ENCODE measurements around the gene MYH4. TPM values are rescaled to one million over a fixed set of nuclear protein-coding genes. Genes with fewer than 3 reads are reported as not detected.

The MYH4 gene
- total RNA-seq, 1 donor from 2014 or later: not detected

DNA sequence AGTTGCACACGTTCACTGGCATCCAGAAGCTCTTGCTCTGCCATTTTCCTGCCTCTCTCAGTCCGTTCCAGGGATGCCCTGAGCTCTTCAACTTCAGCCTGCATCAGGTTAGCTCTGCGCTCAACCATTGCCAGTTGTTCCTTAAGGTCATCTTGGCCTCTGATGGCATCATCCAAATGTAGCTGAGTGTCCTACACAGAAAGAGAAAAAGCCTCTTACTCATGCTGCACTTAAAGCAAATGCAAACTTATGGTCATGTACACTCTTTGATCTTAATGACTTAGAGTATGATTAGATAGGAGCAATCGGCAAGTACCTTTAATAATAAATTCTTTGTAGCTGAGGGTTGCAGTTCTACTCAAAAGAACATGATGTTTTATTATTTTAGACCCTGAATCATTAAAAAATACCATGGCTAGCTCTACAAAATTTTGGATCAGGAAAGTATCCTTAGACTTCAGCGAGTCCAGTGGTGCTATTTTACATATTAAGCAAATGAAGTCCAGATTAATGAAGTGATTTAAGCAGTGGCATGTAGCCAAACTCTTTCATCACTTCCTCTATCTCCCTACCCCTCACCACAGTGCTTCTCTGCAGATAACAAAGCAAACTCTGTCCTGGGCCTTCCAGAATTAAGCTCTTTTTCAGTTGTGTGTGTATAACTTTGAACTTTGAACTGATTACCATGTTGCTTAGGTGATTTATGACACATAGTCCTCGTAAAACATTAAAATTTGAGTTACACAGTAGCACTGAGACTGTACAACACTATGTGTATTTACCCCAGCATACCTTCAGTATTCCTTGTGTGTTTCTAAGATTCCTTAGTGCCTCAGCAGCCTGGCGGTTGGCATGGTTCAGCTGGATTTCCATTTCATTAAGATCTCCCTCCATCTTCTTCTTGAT is 22.1 kb downstream of the MYH4 start:
- Histone ChIP-seq H3K4me1 (no peaks in the 10 kb centered on the region), H3K27me3 (ENCODE audit: low read depth) (no peaks in the 10 kb centered on the region), H3K36me3 (no peaks in the 10 kb centered on the region), H3K9me3 (replicated peaks) (no peaks in the 10 kb centered on the region), H3K4me3 (no peak overlapping the region), H3K27ac (replicated peaks) (no peak overlapping the region)
- no peak for DNase-seq
- intact Hi-C loops (cut with micrococcal nuclease): no loop called here
- TF ChIP-seq, protein P1, sequence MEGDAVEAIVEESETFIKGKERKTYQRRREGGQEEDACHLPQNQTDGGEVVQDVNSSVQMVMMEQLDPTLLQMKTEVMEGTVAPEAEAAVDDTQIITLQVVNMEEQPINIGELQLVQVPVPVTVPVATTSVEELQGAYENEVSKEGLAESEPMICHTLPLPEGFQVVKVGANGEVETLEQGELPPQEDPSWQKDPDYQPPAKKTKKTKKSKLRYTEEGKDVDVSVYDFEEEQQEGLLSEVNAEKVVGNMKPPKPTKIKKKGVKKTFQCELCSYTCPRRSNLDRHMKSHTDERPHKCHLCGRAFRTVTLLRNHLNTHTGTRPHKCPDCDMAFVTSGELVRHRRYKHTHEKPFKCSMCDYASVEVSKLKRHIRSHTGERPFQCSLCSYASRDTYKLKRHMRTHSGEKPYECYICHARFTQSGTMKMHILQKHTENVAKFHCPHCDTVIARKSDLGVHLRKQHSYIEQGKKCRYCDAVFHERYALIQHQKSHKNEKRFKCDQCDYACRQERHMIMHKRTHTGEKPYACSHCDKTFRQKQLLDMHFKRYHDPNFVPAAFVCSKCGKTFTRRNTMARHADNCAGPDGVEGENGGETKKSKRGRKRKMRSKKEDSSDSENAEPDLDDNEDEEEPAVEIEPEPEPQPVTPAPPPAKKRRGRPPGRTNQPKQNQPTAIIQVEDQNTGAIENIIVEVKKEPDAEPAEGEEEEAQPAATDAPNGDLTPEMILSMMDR (IDR thresholded peaks at IDR 0.05; ENCODE audit: borderline replicate concordance): no peak

DNA sequence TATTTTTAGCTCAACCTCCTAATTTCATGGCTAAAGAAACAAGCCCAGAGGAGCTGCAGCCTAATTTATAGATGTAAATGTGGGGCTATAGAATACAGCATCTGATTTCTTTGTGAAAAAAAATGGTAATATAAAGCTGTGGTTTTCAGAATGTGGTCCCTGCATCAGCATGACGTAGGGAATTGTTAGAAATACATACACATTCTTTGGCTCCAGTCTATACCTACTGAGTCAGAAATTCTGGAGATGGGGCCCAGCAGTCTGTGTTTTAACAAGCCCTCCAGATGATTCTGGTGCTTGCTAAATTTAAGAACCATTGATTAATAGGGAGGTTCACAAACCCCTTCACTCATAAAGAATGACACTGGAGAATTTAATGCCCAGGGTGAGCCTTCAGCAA is 29.5 kb downstream of the MYH4 start:
- TF ChIP-seq, protein P1 (IDR thresholded peaks at IDR 0.05; ENCODE audit: borderline replicate concordance): no peak
- no peaks in the 10 kb centered on the region for H3K27me3 ChIP-seq (ENCODE audit: low read depth)
- intact Hi-C loops (cut with micrococcal nuclease): no loop called here
- H3K4me1 ChIP-seq: no peaks in the 10 kb centered on the region
- no peak for DNase-seq
- H3K4me3 ChIP-seq: no peak overlapping the region
- no peak overlapping the region for H3K27ac ChIP-seq (replicated peaks)
- H3K36me3 ChIP-seq: no peaks in the 10 kb centered on the region
- H3K9me3 ChIP-seq (replicated peaks): no peaks in the 10 kb centered on the region

DNA sequence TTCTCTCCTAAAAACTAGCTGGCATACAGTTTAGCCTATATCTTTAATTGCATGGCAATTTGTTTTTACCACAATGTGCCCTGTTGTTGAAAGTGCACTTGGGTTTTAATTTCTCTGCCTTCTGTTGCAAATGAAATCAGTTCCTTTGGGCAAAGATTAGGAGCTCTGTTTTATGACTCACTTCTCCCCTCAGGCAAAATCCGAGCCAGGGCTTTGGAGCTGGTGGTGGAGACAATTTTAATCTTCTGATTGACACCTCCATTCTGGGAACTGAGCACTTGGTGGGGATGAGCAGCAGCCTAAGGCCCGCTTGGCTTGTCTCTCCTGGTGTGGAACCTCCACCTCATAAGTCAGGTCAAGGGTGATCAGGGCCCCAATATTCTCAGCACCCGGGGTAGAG is 34.3 kb downstream of the MYH4 start:
- no peaks in the 10 kb centered on the region for H3K27me3 ChIP-seq (ENCODE audit: low read depth)
- intact Hi-C loops (cut with micrococcal nuclease): no loop called here
- TF ChIP-seq, protein P1 (IDR thresholded peaks at IDR 0.05; ENCODE audit: borderline replicate concordance): no peak
- H3K27ac ChIP-seq (replicated peaks): no peak overlapping the region
- peaks cover 8% of the 10 kb centered on the region for H3K9me3 ChIP-seq (replicated peaks)
- no peak for DNase-seq
- no peaks in the 10 kb centered on the region for H3K4me1 ChIP-seq
- H3K4me3 ChIP-seq: no peak overlapping the region
- no peaks in the 10 kb centered on the region for H3K36me3 ChIP-seq

DNA sequence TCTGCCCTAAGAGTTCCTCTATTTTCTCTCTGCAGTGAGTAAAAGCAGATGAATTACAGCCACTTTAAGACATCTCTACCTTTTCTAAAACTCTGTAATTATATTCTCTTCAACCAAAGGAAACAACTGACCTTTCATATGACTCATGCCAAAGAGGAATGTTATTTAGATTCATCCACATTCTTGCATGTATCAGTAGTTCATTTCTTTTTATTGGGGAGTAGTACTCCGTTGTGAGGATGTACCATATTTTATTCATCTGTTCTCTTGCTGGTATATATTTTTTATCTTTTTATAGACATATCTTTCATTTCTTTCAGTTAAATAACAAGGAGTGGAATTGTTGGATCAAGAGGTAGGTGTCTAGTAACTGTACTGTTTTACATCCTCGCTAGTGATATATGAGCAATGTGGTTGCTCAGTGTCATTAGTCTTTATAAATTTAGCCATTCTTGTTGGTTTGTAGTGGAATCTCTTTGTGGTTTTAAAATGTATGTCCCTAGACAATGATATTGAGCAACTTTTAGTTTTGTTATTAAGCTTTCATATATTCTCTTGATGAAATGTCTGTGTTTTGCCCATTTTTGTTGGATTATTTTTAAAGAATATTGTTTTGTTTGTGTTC is 39.8 kb downstream of the MYH4 start:
- TF ChIP-seq, protein P1 (IDR thresholded peaks at IDR 0.05; ENCODE audit: borderline replicate concordance): no peak
- H3K27ac ChIP-seq (replicated peaks): no peak overlapping the region
- H3K4me3 ChIP-seq: no peak overlapping the region
- intact Hi-C loops (cut with micrococcal nuclease): no loop called here
- no peaks in the 10 kb centered on the region for H3K36me3 ChIP-seq
- no peak for DNase-seq
- H3K4me1 ChIP-seq: no peaks in the 10 kb centered on the region
- H3K9me3 ChIP-seq (replicated peaks): peaks cover 8% of the 10 kb centered on the region
- no peaks in the 10 kb centered on the region for H3K27me3 ChIP-seq (ENCODE audit: low read depth)

DNA sequence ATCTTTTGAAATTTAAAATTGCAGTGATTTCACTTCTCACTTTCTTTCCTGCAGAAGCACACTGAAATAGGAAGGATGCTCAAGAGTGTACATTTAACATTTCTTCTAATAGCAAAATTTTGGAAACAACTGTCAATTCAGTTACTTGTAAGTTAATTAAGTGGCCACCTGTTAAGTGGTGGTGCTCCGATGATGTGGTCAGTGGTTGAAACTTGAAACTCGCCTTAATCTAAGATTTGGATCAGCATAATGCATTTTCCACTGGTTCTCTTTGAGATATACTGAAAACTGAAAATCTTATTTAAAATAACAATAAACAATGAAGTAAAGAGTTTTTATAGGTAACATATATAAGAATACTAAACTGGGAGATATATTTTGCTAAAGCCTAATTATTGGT is 40.6 kb downstream of the MYH4 start:
- intact Hi-C loops (cut with micrococcal nuclease): no loop called here
- Histone ChIP-seq H3K9me3 (replicated peaks) (peaks cover 3% of the 10 kb centered on the region), H3K4me1 (no peaks in the 10 kb centered on the region), H3K4me3 (no peak overlapping the region), H3K27ac (replicated peaks) (no peak overlapping the region), H3K36me3 (no peaks in the 10 kb centered on the region), H3K27me3 (ENCODE audit: low read depth) (no peaks in the 10 kb centered on the region)
- no peak for DNase-seq
- TF ChIP-seq, protein P1 (IDR thresholded peaks at IDR 0.05; ENCODE audit: borderline replicate concordance): no peak

Data from left ventricle myocardium inferior (tissue), 1 donor.